NCI-H82 treated with DMSO at 0.1 percent for 48 hours (cell line): ENCODE measurements around the gene MCTP1.

Experiments
- DNase-seq: peaks from one replicate; lab custom pipeline; 2025; ENCODE audit not compliant: unreplicated experiment; lab: John Stamatoyannopoulos, UW

The MCTP1 gene

DNA sequence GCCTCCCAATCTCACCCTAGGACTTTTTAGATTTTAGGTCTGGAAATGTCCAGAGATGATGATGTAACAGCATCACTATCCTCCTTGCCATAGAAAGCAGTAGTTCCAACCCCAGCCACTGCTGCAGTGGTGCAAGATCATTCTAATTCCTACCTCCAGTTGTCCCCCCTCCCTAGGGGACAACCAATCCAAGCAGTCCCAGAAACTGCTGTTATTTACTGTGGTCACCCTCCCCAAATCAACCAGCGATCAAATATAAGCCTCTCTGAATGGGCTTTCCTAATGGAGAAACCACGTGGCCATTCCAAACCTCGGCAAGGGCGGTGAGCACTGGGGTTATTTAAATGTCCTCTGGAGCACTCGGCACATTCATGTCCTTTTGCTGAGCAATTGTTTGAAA is 506.6 kb downstream of the MCTP1 start:
- DNase-seq: no peak

DNA sequence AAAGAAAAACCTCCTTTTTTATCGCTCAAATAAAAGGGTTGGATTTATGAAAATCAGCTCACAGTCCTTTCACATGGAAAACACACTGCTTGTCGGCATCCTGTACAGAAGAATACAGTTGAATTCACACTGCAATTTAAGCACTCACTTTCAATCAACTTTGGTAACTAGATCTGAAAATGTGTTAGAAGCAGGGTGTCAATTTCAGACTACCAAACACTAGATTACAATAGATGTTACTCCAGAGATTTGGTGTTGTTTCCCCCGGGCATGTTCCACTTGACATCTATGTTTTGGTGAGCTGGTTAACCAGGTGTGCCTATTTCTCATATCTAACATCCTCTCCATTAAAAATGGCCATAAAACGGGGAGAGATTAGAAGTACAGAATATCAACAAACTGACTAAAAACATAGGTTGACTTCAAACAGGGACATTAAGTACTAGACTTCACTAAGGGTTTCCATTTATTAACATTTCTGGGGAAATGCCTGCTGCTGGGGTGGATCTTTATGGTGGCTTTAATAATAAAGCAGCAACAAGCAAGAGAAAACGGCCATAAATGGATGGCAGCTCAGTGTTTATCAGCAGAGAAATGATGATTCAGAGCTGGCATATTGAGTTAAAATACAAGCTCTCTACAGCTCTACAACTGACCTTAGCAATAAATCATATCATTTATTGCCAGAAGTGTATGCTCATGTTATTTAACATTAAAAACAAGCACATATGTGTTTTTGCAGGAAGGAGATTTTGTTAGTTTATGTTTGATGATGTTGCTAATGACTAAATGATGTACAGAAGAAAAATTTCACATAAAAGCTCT is 507.6 kb downstream of the MCTP1 start:
- no peak for DNase-seq

- DNase-seq: peak; percentile 63
These were observed 508.7 kb downstream of the MCTP1 start for GRCh38 chr5:94776167-94776566.

GRCh38 chr5:94775088-94775487 is 509.8 kb downstream of the MCTP1 start:
- no peak for DNase-seq

GRCh38 chr5:94771742-94772141 is 513.2 kb downstream of the MCTP1 start:
- no peak for DNase-seq

- DNase-seq: no peak
These were observed 514.9 kb downstream of the MCTP1 start for GRCh38 chr5:94769996-94770395.

GRCh38 chr5:94761786-94762185 is 523.1 kb downstream of the MCTP1 start:
- no peak for DNase-seq

GRCh38 chr5:94761055-94761454 is 523.8 kb downstream of the MCTP1 start:
- no peak for DNase-seq

GRCh38 chr5:94759961-94760360 is 524.9 kb downstream of the MCTP1 start:
- DNase-seq: no peak

GRCh38 chr5:94759022-94759421 is 525.9 kb downstream of the MCTP1 start:
- DNase-seq: no peak

- no peak for DNase-seq
These were observed 530.1 kb downstream of the MCTP1 start for GRCh38 chr5:94754824-94755223.

- no peak for DNase-seq
These were observed 533.4 kb downstream of the MCTP1 start for GRCh38 chr5:94751460-94751859.

GRCh38 chr5:94750681-94751080 is 534.2 kb downstream of the MCTP1 start:
- no peak for DNase-seq

DNA sequence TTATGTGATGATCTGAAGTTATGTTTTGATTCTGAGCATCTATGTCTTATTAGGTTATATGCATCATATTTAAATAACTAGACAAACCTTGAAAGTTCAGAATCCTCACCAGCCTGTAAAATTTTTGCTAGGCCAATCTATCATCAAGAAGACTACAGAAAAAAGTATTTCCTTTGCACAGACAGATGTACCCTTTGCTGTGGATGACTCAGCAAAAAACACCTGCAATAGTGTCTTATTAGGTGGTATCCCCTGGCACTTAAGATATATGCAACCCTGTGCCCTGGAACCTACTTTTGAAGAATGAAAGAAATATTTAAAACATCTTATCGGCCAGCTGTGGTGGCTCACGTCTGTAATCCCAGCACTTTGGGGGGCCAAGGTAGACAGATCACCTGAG is 535.9 kb downstream of the MCTP1 start:
- DNase-seq: no peak

DNA sequence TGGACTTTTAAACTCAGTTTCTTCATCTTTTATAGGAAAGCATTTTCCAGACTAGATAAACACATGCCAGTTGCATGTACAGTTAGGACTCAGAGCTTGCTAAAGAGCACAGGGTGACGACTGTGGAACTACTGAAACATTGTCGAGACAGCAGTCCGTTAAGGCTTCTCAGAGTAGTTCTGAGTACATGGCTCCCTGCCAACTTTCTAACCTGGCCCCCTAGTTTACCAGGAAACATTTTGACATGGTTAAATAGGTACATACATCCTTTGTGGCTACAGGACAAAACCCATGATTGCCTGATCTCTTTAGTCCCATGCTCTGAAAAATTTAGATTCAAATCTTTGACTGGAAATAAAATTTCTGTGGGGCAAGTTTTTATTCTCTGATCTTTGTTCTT is 536.7 kb downstream of the MCTP1 start:
- no peak for DNase-seq

- DNase-seq: no peak
These were observed 537.5 kb downstream of the MCTP1 start for GRCh38 chr5:94747371-94747770.

DNA sequence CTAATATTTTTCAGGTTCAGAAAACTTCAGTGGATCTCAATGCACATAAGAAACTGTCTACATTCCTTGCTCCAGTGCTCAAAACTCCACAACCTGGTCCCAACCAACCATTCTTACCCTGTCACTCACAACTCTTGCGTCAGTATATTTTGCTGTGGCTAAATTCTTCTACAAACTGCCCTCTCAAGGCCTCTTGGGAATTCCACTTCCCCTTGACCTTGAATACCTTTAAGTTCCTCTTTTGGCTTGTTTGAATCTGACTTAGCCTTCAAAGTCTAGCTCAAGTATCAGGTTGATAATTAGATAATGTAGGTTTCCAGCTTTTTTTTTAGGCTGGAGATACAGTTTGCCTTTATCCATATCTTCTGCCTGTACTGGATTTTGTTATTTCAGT is 538.2 kb downstream of the MCTP1 start:
- no peak for DNase-seq

GRCh38 chr5:94745786-94746730 is 538.8 kb downstream of the MCTP1 start:
- DNase-seq: no peak

DNA sequence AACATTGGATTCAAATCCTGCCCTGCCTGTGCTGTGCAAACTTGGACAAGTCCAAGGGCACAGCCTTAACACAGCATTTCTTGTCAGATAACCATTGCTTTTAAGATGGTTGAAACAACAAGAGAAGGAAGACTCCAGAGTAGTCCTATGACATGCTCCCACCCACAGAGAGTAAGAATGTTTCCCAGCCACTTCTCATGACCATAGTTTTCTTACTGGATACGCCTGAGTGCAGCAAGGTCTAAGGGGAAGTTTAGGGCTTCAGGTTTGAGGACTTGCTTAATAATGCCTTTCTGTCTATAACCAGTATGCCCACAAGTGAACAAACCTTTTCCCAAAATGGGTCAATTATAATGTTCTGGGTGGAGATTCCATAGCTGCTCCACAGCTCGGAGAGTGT is 540.0 kb downstream of the MCTP1 start:
- DNase-seq: no peak

- DNase-seq: no peak
These were observed 542.0 kb downstream of the MCTP1 start for GRCh38 chr5:94742852-94743251.

DNA sequence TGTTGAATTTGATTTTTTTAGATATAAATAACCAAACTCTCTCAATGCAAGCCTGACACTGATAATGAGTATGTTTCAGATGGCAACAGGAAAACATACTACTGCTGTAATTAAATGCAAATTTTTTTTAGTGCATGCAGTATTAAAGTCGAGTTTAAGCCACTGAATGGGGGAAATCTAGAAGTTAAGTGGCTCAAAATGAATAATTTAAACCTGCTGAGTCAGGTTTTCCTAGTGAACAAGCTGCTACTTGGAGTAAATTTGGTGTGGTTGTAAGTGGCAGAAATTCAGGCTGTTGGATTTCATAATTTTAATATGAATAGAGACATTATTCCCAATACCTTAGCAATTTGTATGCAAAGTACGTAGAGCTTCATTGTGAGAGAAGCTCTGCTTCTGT is 544.6 kb downstream of the MCTP1 start:
- DNase-seq: no peak

DNA sequence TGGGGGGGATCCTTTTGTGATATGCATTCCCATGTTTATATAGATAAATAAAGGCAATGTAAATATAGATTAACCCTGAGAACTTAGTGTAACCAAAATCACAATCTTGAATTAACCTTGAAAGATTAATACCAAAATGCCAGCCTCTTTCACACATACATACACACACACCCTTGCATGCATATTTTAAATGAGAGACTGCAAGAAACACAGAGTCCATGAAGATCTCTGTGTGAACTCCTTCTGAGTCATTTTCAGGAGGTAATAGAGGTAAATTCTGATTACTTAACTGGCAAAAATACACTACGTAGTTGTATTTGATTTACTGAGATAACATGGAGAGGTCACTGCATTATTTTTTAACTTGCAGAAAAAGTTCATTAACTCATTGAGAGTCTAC is 548.4 kb downstream of the MCTP1 start:
- DNase-seq: no peak
